OCI-LY1 (cell line): Measurements from ENCODE around the gene CKB.

Experiments
- EZH2 ChIP-seq: fragments of 200-600 bp; sonication (generic), shearing (Covaris generic); IDR thresholded peaks from 2 replicates; pipeline ENCODE4 v1.8.0; 2017; ENCODE audit warnings: borderline replicate concordance, mixed run types, mild to moderate bottlenecking, antibody characterized with exemption, low read length, moderate library complexity, mixed read lengths
- TF ChIP-seq, protein P1 (sequence below): fragments of 200-600 bp; sonication (generic), shearing (Covaris generic); IDR thresholded peaks from 2 replicates; pipeline ENCODE4 v1.5.1; 2017; ENCODE audit warnings: mild to moderate bottlenecking, antibody characterized with exemption, low read length, moderate library complexity, mixed read lengths

DNA sequence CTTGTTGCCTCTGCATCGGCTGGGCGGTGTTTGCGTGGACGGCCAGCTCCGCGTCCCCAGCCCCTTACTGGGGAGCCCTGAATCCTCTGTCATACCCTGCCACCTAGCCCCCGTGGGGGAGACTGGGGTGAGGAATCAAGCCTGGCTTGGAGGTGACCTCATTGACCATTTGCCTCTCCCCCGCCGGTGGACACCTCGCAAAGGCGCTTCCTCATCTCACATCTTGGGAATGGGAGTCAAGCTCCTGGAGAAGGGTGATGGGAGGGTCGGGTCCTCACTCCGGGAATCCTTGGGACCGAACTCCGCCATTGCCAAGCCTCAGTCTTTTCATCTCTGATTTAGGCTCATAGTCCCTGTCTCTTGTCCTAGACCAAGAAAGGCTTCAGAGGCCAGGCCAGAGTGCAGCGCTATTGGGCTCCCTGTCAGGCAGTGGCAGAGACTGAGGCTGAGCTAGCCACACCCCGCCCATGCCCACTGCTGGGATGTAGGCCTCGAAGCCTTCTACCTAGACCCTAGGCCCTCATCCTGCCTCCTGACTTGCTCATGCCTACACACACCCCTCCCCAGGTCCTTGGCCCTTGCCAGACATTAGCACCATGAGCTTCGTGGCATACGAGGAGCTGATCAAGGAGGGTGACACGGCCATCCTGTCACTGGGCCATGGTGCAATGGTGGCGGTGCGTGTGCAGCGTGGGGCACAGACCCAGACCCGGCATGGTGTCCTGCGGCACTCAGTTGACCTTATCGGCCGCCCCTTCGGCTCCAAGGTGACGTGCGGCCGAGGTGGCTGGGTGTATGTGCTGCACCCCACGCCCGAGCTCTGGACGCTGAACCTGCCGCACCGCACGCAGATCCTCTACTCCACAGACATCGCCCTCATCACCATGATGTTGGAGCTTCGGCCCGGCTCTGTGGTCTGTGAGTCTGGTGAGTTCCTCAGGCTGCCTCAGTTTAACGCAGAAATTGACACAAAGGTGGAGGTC is 7.0 kb upstream of the CKB start:
- TF ChIP-seq, protein P1, sequence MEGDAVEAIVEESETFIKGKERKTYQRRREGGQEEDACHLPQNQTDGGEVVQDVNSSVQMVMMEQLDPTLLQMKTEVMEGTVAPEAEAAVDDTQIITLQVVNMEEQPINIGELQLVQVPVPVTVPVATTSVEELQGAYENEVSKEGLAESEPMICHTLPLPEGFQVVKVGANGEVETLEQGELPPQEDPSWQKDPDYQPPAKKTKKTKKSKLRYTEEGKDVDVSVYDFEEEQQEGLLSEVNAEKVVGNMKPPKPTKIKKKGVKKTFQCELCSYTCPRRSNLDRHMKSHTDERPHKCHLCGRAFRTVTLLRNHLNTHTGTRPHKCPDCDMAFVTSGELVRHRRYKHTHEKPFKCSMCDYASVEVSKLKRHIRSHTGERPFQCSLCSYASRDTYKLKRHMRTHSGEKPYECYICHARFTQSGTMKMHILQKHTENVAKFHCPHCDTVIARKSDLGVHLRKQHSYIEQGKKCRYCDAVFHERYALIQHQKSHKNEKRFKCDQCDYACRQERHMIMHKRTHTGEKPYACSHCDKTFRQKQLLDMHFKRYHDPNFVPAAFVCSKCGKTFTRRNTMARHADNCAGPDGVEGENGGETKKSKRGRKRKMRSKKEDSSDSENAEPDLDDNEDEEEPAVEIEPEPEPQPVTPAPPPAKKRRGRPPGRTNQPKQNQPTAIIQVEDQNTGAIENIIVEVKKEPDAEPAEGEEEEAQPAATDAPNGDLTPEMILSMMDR, result no peak
- TF ChIP-seq EZH2, result no peak
